ENCODE measurements around the gene MUSK.

The MUSK gene

DNA sequence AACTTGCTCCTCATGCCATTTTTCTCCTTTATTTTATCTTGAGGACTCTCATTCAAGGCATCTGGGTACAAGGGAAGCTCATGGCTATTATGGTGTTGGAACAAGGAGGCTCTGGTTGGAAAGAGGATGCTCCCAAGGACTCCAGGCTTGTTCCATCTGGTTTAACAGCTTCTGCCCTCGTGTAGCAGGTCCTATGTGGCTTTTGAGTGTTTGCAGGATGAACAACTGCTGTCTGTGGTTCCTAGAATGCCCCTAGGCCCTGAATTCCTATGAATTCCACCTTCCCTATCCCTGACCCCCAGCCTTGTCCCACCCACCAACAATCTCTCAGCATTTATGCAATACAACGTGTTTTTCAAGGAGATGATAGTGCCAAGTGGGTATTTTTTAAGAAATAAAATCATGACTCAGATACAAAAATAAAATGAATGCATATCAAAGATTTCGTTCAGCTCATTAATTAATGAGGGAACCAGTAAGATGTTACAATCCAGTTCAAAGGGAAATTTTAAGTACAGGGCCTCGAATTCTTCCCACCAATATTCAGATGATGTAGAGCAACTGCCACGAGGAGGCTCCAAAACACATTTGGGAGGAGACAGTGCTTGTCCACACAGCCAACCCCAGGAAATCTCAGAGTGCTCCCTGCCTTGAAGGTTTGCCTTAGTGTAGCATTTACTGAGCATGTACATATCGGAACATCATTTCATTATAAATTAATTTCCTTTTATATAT is 182.0 kb downstream of the MUSK start:
- Histone ChIP-seq H3K27me3 (ENCODE audit: low read length) (no peaks in the 10 kb centered on the region), H3K9me3 (ENCODE audit: insufficient read depth, low read length) (no peaks in the 10 kb centered on the region), H4K20me1 (ENCODE audit: low read depth, low read length) (no peaks in the 10 kb centered on the region), H3K36me3 (ENCODE audit: low read length) (no peaks in the 10 kb centered on the region), H3F3A (ENCODE audit: insufficient read depth) (no peaks in the 10 kb centered on the region), H3K79me2 (ENCODE audit: insufficient read depth, low read length) (no peaks in the 10 kb centered on the region), H3K9ac (ENCODE audit: low read length) (no peak overlapping the region), H3K9me2 (replicated peaks; ENCODE audit: insufficient read depth, low read length) (no peaks in the 10 kb centered on the region), H3K4me2 (ENCODE audit: low read depth, low read length, poor library complexity, severe bottlenecking) (no peak overlapping the region), H2AFZ (ENCODE audit: low read depth, low read length, severe bottlenecking) (no peak overlapping the region), H3K27ac (ENCODE audit: low read depth, low read length) (no peak overlapping the region), H3K4me3 (ENCODE audit: insufficient read depth, low read length, poor library complexity, severe bottlenecking) (no peak overlapping the region)
- TF ChIP-seq, protein P1, sequence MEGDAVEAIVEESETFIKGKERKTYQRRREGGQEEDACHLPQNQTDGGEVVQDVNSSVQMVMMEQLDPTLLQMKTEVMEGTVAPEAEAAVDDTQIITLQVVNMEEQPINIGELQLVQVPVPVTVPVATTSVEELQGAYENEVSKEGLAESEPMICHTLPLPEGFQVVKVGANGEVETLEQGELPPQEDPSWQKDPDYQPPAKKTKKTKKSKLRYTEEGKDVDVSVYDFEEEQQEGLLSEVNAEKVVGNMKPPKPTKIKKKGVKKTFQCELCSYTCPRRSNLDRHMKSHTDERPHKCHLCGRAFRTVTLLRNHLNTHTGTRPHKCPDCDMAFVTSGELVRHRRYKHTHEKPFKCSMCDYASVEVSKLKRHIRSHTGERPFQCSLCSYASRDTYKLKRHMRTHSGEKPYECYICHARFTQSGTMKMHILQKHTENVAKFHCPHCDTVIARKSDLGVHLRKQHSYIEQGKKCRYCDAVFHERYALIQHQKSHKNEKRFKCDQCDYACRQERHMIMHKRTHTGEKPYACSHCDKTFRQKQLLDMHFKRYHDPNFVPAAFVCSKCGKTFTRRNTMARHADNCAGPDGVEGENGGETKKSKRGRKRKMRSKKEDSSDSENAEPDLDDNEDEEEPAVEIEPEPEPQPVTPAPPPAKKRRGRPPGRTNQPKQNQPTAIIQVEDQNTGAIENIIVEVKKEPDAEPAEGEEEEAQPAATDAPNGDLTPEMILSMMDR (IDR thresholded peaks at IDR 0.05; ENCODE audit: insufficient read depth, low read length, poor library complexity, severe bottlenecking): no peak
- no peak for TF ChIP-seq EZH2phosphoT487 (conservative IDR thresholded peaks at IDR 0.05; ENCODE audit: low read length)

All from SU-DHL-6 (cell line).